Neural cell (in vitro differentiated cells): ENCODE data around the gene CEP128. TPM values are rescaled to one million over a fixed set of nuclear protein-coding genes. Genes with fewer than 3 reads are reported as not detected.

Experiments used
- H2AFZ ChIP-seq: fragments of 200-600, 300-800 bp; sonication (generic), shearing (Covaris generic); 2 replicates; pipeline ENCODE4 v1.6.0; 2014; ENCODE audit warnings: low read depth, mild to moderate bottlenecking, antibody characterized with exemption, low read length, moderate library complexity
- H3F3A ChIP-seq: fragments of 200-600 bp; shearing (Covaris generic); 2 replicates; pipeline ENCODE4 v1.6.1; 2016; ENCODE audit warnings: mild to moderate bottlenecking, moderate library complexity, mixed read lengths, antibody characterized with exemption, low read length; ENCODE audit not compliant: insufficient read depth, poor library complexity, severe bottlenecking
- H3K27ac ChIP-seq: fragments of 200-600, 300-800 bp; sonication (generic), shearing (Covaris generic); 2 replicates; pipeline ENCODE4 v1.5.1; 2014; ENCODE audit warnings: mild to moderate bottlenecking, low read length, moderate library complexity
- H3K27me3 ChIP-seq: fragments of 300-800, 200-600 bp; sonication (generic), shearing (Covaris generic); 2 replicates; pipeline ENCODE4 v1.6.0; 2014; ENCODE audit warnings: mild to moderate bottlenecking, low read depth, low read length, moderate library complexity; ENCODE audit not compliant: insufficient read depth
- H3K36me3 ChIP-seq: fragments of 300-800, 200-600 bp; sonication (generic), shearing (Covaris generic); 2 replicates; pipeline ENCODE4 v1.5.1; 2014; ENCODE audit warnings: mild to moderate bottlenecking, antibody characterized with exemption, low read length, moderate library complexity; ENCODE audit not compliant: insufficient read depth
- H3K4me2 ChIP-seq: fragments of 300-800, 200-600 bp; sonication (generic), shearing (Covaris generic); 2 replicates; pipeline ENCODE4 v1.6.0; 2014; ENCODE audit warnings: mild to moderate bottlenecking, low read length
- H3K4me3 ChIP-seq: fragments of 300-800, 200-600 bp; sonication (generic), shearing (Covaris generic); 2 replicates; pipeline ENCODE4 v1.5.1; 2014; ENCODE audit warnings: mild to moderate bottlenecking, low read length, moderate library complexity
- H3K79me2 ChIP-seq: fragments of 200-600 bp; shearing (Covaris generic); replicated peaks from 2 replicates; pipeline ENCODE4 v1.6.0; 2014; ENCODE audit warnings: mild to moderate bottlenecking, low read length, moderate library complexity; ENCODE audit not compliant: insufficient read depth
- H3K9ac ChIP-seq: fragments of 300-800, 200-600 bp; sonication (generic), shearing (Covaris generic); 2 replicates; pipeline ENCODE4 v1.6.1; 2016; ENCODE audit warnings: mild to moderate bottlenecking, low read length, mixed read lengths
- H3K9me2 ChIP-seq: fragments of 200-600 bp; shearing (Covaris generic); 2 replicates; pipeline ENCODE4 v1.6.1; 2016; ENCODE audit warnings: mild to moderate bottlenecking, low read length, mixed read lengths; ENCODE audit not compliant: insufficient read depth
- H3K9me3 ChIP-seq: fragments of 200-600, 300-800 bp; sonication (generic), shearing (Covaris generic); 2 replicates; pipeline ENCODE4 v1.6.1; 2016; ENCODE audit warnings: mild to moderate bottlenecking, mixed run types, low read length, moderate library complexity, mixed read lengths
- H4K20me1 ChIP-seq: fragments of 200-600 bp; shearing (Covaris generic); 2 replicates; pipeline ENCODE4 v1.6.1; 2016; ENCODE audit warnings: mild to moderate bottlenecking, mixed run types; ENCODE audit not compliant: insufficient read depth
- CTCF ChIP-seq: fragments of 450-650 bp; IDR thresholded peaks from 2 replicates; pipeline ENCODE4 v1.5.1; 2014; ENCODE audit warnings: antibody characterized with exemption, mild to moderate bottlenecking, moderate library complexity; ENCODE audit not compliant: poor library complexity, severe bottlenecking
- EP300 ChIP-seq: fragments of 450-650 bp; conservative IDR thresholded peaks from 2 replicates; pipeline ENCODE4 v1.6.1; 2014; ENCODE audit warnings: antibody characterized with exemption, mild to moderate bottlenecking, moderate library complexity; ENCODE audit not compliant: poor library complexity, severe bottlenecking
- EZH2 ChIP-seq: fragments of 200-600, 300-800 bp; shearing (Covaris generic), sonication (generic); IDR thresholded peaks from 2 replicates; pipeline ENCODE4 v1.6.1; 2014; ENCODE audit warnings: antibody characterized with exemption, low read length, borderline replicate concordance, mild to moderate bottlenecking; ENCODE audit not compliant: insufficient read depth, poor library complexity, severe bottlenecking
- MXI1 ChIP-seq: fragments of 450-650 bp; conservative IDR thresholded peaks from 2 replicates; pipeline ENCODE4 v1.6.1; 2014; ENCODE audit warnings: antibody characterized with exemption, mild to moderate bottlenecking; ENCODE audit not compliant: poor library complexity, severe bottlenecking
- POLR2AphosphoS5 ChIP-seq: IDR thresholded peaks from 2 replicates; pipeline ENCODE4 v1.6.1; 2012
- RAD21 ChIP-seq: fragments of 450-650 bp; conservative IDR thresholded peaks from 2 replicates; pipeline ENCODE4 v1.6.1; 2014; ENCODE audit warnings: antibody characterized with exemption, mild to moderate bottlenecking, moderate library complexity
- REST ChIP-seq: IDR thresholded peaks from 2 replicates; pipeline ENCODE4 v1.6.1; 2012; ENCODE audit warnings: borderline replicate concordance
- SMC3 ChIP-seq: fragments of 450-650 bp; conservative IDR thresholded peaks from 2 replicates; pipeline ENCODE4 v1.6.1; 2014; ENCODE audit warnings: antibody characterized with exemption, mild to moderate bottlenecking, moderate library complexity; ENCODE audit not compliant: poor library complexity
- TAF1 ChIP-seq: IDR thresholded peaks from 2 replicates; pipeline ENCODE4 v1.6.1; 2012; ENCODE audit warnings: low read depth
- polyA plus RNA-seq: library from polyadenylated mRNA; depleted of rRNA; stranded (reverse); fragments of >200 nt; gene quantifications from 2 replicates; pipeline ENCODE4 v1.2.3, GENCODE V29; 2014

CEP128 gene
- polyA plus RNA-seq, 1 donor from 2014 or later = 5.5 TPM

- H3K9me3 ChIP-seq = no peaks in the 10 kb centered on the region
- H3F3A ChIP-seq = peaks cover 3% of the 10 kb centered on the region
- H4K20me1 ChIP-seq = no peaks in the 10 kb centered on the region
- H3K4me2 ChIP-seq = peak overlapping the region; percentile 7
- no peak for TF ChIP-seq POLR2AphosphoS5
- TF ChIP-seq RAD21 = no peak
- TF ChIP-seq CTCF = no peak
- no peak for TF ChIP-seq SMC3
- TF ChIP-seq REST = no peak
- no peak for TF ChIP-seq MXI1
- TF ChIP-seq EZH2 = no peak
- TF ChIP-seq TAF1 = no peak
- TF ChIP-seq EP300 = no peak
- no peaks in the 10 kb centered on the region for H3K27me3 ChIP-seq
- no peaks in the 10 kb centered on the region for H3K9me2 ChIP-seq
- no peak overlapping the region for H3K9ac ChIP-seq
- H3K27ac ChIP-seq = peak overlapping the region; percentile 56
- no peaks in the 10 kb centered on the region for H3K36me3 ChIP-seq
- no peak overlapping the region for H2AFZ ChIP-seq
- peaks cover 9% of the 10 kb centered on the region for H3K79me2 ChIP-seq
- H3K4me3 ChIP-seq = peak overlapping the region; percentile 33
Observed at GRCh38 chr14:80845856-80846255, 95.7 kb downstream of the CEP128 start.

- Histone ChIP-seq H3K27ac (peak overlapping the region; percentile 9), H3K27me3 (no peaks in the 10 kb centered on the region), H3K9me3 (no peaks in the 10 kb centered on the region), H3K79me2 (peaks cover 9% of the 10 kb centered on the region), H2AFZ (no peak overlapping the region), H3F3A (peaks cover 3% of the 10 kb centered on the region), H4K20me1 (no peaks in the 10 kb centered on the region), H3K4me3 (peak overlapping the region; percentile 33), H3K9ac (no peak overlapping the region), H3K36me3 (no peaks in the 10 kb centered on the region), H3K9me2 (no peaks in the 10 kb centered on the region), H3K4me2 (no peak overlapping the region)
- TF ChIP-seq CTCF (no peak), EP300 (no peak), SMC3 (no peak), RAD21 (no peak), EZH2 (no peak), POLR2AphosphoS5 (no peak), TAF1 (no peak), MXI1 (no peak), REST (no peak)
Observed at GRCh38 chr14:80844872-80845271, 96.7 kb downstream of the CEP128 start.
